Measurements from ENCODE around the gene ZNF746. TPM values are rescaled to one million over a fixed set of nuclear protein-coding genes. Genes with fewer than 3 reads are reported as not detected.

ZNF746 gene
- total and polyA plus RNA-seq, 2 of the 13 experiments (the other 11 are each of a cell fraction or from before 2014, with no cell fraction given) = 3.8 to 8.1 TPM

DNA sequence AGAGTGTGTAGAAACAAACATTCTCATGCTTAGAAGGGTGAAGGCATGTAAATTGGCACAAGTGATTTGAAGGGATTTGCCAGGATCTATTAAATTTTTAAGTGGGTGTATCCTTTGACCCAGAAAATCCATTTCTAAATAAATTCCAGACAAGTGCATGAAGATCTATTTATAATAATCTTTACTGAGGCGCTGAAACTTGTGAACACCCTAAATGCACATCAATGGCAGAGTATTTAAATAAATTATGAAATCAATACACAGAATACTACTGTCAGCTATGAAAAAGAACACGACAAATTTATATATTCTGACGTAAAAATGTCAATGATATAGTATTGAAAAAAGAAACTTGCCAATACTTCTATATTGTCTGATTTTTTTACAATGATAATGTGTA lies 54.7 kb downstream of the ZNF746 start (continued):
- TF ChIP-seq, protein P1, sequence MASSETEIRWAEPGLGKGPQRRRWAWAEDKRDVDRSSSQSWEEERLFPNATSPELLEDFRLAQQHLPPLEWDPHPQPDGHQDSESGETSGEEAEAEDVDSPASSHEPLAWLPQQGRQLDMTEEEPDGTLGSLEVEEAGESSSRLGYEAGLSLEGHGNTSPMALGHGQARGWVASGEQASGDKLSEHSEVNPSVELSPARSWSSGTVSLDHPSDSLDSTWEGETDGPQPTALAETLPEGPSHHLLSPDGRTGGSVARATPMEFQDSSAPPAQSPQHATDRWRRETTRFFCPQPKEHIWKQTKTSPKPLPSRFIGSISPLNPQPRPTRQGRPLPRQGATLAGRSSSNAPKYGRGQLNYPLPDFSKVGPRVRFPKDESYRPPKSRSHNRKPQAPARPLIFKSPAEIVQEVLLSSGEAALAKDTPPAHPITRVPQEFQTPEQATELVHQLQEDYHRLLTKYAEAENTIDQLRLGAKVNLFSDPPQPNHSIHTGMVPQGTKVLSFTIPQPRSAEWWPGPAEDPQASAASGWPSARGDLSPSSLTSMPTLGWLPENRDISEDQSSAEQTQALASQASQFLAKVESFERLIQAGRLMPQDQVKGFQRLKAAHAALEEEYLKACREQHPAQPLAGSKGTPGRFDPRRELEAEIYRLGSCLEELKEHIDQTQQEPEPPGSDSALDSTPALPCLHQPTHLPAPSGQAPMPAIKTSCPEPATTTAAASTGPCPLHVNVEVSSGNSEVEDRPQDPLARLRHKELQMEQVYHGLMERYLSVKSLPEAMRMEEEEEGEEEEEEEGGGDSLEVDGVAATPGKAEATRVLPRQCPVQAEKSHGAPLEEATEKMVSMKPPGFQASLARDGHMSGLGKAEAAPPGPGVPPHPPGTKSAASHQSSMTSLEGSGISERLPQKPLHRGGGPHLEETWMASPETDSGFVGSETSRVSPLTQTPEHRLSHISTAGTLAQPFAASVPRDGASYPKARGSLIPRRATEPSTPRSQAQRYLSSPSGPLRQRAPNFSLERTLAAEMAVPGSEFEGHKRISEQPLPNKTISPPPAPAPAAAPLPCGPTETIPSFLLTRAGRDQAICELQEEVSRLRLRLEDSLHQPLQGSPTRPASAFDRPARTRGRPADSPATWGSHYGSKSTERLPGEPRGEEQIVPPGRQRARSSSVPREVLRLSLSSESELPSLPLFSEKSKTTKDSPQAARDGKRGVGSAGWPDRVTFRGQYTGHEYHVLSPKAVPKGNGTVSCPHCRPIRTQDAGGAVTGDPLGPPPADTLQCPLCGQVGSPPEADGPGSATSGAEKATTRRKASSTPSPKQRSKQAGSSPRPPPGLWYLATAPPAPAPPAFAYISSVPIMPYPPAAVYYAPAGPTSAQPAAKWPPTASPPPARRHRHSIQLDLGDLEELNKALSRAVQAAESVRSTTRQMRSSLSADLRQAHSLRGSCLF (CRISPR knock-in tag; IDR thresholded peaks at IDR 0.05; ENCODE audit: borderline replicate concordance) = no peak
- no peak for TF ChIP-seq ZKSCAN5 (CRISPR knock-in tag; IDR thresholded peaks at IDR 0.05)
- TF ChIP-seq, protein P2, sequence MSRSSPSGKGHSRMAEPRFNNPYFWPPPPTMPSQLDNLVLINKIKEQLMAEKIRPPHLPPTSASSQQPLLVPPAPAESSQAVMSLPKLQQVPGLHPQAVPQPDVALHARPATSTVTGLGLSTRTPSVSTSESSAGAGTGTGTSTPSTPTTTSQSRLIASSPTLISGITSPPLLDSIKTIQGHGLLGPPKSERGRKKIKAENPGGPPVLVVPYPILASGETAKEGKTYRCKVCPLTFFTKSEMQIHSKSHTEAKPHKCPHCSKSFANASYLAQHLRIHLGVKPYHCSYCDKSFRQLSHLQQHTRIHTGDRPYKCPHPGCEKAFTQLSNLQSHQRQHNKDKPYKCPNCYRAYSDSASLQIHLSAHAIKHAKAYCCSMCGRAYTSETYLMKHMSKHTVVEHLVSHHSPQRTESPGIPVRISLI (CRISPR knock-in tag; IDR thresholded peaks at IDR 0.05; ENCODE audit: borderline replicate concordance) = no peak
- no peak for TF ChIP-seq SMAD9 (CRISPR knock-in tag; IDR thresholded peaks at IDR 0.05)
- no peak for TF ChIP-seq ZNF616 (CRISPR knock-in tag; IDR thresholded peaks at IDR 0.05; ENCODE audit: low read depth)
- no peak for TF ChIP-seq ZNF770 (CRISPR knock-in tag; IDR thresholded peaks at IDR 0.05)
- TF ChIP-seq CBX2 (IDR thresholded peaks at IDR 0.05; ENCODE audit: low read depth, low read length) = no peak
- no peak for TF ChIP-seq CBX2 (CRISPR knock-in tag; IDR thresholded peaks at IDR 0.05; ENCODE audit: low read depth)
- TF ChIP-seq, protein P3, sequence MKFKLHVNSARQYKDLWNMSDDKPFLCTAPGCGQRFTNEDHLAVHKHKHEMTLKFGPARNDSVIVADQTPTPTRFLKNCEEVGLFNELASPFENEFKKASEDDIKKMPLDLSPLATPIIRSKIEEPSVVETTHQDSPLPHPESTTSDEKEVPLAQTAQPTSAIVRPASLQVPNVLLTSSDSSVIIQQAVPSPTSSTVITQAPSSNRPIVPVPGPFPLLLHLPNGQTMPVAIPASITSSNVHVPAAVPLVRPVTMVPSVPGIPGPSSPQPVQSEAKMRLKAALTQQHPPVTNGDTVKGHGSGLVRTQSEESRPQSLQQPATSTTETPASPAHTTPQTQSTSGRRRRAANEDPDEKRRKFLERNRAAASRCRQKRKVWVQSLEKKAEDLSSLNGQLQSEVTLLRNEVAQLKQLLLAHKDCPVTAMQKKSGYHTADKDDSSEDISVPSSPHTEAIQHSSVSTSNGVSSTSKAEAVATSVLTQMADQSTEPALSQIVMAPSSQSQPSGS (CRISPR knock-in tag; IDR thresholded peaks at IDR 0.05) = no peak
- TF ChIP-seq NKX3-1 (CRISPR knock-in tag; IDR thresholded peaks at IDR 0.05) = no peak
- no peak for TF ChIP-seq ZBTB49 (CRISPR knock-in tag; IDR thresholded peaks at IDR 0.05; ENCODE audit: borderline replicate concordance)
- no peak for TF ChIP-seq SIN3A (IDR thresholded peaks at IDR 0.05; ENCODE audit: borderline replicate concordance, low read depth, low read length)
- no peak for TF ChIP-seq ZNF343 (CRISPR knock-in tag; IDR thresholded peaks at IDR 0.05)
